ENCODE data around the gene GOLGA6D.
"Not testable (repeated sequence)": the region's sequence is repeated elsewhere in the genome, so short reads cannot be mapped to it uniquely, and the experiment has no call there.

Gene GOLGA6D, protein sequence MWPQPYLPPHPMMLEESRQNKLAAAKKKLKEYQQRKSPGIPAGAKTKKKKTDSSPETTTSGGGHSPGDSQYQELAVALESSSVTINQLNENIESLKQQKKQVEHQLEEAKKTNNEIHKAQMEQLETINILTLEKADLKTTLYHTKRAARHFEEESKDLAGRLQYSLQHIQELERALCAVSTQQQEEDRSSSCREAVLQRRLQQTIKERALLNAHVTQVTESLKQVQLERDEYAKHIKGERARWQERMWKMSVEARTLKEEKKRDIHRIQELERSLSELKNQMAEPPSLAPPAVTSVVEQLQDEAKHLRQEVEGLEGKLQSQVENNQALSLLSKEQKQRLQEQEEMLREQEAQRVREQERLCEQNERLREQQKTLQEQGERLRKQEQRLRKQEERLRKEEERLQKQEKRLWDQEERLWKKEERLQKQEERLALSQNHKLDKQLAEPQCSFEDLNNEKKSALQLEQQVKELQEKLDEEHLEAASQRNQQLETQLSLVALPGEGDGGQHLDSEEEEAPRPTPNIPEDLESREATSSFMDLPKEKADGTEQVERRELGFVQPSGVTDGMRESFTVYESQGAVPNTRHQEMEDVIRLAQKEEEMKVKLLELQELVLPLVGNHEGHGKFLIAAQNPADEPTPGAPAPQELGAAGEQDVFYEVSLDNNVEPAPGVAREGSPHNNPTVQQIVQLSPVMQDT

DNA sequence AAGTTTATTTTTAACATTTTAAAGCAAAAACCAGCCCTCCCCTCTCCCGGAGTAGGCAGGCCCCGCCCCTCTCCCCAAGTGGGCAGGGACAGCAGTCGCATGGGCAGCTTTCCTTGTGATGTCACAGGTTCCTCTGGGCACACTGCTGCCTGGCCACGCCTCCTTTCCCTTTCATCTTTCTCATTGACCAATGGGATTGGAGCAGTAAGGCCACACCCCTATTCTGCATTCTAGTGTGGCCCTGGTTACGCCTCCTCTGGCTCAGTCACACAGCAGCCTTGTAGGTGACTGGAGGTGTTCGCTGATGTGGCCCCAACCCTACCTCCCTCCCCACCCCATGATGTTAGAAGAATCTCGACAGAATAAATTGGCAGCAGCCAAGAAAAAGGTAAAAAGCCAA, at the start of gene GOLGA6D:
GOLGA6D (plus strand) TSS at position 264 of the 400 bp plus-strand sequence; CDS start at position 305, 41 bp downstream.
- DNase-seq: not testable (repeated sequence)

DNA sequence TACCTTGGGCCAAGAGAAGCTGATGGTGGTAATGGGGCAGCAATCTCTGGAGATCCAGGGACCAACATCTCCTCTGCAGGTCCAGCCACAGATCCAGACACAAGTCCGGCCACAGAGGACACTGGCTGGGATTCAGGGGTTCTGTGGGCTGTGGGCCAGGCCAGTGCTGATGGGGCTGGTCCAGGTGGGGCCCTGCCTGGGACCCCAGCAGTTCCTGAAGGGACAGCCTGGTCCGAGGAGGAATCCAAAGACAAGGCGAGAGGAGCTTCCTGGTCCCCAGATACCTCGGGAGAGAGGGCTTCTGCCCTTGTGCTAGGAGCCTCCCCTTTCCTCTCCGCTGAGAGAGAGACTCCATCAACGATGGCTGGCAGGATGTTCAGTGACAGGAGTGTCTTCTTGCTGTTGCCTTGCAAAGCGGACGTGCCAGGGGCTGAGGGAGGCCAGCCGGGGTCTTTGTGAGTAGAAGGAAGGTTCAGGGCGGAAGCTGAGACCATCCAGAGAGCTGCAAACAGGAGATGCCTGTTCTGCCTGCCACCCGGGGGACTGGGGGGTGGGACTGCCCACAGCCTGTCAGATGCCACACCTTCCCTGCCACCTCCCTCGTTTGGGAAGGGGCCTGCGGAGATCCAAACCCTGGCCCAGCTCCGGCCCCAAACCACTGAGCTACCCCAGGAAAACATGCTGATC, 49.0 kb upstream of the GOLGA6D start:
- DNase-seq: no peak

DNA sequence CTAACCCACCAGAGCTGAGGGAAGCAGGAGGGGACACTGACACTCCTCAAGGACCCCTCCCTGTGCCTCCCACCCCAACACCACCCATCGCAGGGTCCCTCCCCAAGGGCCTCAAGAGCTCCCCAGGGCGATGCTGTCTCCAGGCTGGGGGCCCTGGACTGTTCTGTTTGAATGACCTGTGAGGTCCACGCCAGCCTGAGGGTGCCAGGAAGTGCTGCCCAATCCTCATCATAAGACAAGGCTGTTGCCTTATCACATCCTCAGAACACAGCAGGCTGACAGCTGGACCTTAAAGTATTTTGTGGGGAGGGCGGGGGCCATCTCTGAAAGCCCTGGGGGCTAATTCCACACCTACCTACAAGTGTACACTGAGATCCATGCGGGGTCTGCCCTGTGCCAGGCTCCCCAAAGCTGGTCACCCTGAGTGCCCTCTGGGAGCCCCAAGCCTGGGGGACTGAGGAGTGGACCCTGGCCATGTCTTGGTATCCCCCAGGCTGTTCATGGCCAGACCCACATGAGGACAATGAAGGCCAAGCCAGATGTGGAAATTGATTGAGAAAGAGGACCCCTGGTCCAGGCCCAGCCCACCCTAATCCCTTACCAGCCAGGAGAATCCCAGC, 48.3 kb upstream of the GOLGA6D start:
- DNase-seq: no peak

DNA sequence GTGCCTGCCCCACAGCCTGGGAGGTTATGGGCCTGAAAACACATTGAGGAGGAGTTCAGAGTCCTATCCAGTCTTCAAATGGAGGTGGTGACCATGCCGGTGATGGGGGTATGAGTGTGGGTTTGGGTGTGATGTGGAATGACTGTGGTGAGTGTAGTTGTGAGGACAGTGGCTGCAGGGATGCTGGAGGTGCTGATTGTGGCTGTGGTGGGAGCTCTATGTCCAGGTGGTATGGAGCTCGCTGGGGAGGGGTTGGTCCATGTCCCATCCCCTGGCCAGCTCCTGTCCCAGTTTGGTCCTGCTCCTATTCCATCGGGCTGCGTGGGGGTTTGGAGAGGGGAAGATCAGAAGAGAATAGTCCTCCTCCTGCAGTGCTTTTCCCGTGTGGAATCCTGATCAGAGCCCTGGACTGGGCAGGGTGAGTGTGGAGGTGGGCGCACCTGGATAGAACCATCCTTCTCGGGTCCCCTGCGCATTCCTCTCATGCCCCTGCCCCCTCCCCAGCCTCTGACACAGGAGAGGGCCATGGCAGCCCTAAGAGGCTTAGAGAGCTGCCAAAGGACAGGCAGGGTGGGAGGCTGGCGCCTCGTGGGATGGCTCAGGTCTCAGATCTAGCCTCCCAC, 47.5 kb upstream of the GOLGA6D start:
- no peak for DNase-seq

DNA sequence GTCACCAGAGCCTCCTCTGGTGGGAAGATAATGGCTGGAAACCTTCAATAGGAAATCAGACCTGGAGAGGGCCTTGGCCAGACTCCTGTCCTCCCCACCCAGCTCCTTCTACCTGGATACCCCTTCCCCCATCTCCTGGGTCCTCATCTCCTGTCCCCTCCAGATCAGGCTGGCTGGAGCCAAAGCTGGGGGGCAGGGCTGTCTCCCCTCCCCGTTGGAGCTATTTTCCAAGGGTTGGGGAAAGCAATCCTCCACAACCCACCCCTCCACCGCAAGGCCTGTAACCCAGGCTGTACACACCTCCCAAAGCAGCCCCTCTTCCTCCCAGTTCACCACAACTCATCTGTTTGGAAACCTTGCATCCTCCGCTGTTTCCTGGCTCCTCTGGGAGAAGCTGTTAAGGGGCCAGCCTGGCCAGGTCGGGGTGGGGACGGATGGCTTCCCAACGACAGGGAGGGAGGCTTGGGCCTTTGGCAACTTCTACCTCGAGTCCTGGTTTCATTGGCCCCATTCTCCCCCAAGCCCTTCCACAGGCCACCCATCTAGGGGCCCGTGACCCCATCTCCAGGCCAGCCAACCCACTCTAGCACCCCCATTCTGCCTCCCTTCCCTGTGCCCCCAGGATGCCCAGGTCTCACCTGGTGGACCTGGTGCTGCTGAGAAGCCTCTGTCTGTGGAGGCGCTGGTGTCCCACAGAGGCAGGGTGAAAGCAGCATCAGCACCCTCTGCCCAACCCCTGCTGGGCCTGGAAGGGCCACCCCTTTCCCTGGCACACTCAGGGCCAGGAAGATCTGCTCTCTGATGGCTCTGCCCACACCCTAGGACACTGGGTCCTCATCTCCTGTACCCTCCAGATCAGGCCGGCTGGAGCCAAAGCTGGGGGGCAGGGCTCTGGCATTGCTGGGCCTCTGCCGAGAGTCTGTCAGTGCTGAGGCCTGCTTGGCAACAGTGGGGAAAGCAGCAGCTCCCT, 46.6 kb upstream of the GOLGA6D start:
- no peak for DNase-seq

DNA sequence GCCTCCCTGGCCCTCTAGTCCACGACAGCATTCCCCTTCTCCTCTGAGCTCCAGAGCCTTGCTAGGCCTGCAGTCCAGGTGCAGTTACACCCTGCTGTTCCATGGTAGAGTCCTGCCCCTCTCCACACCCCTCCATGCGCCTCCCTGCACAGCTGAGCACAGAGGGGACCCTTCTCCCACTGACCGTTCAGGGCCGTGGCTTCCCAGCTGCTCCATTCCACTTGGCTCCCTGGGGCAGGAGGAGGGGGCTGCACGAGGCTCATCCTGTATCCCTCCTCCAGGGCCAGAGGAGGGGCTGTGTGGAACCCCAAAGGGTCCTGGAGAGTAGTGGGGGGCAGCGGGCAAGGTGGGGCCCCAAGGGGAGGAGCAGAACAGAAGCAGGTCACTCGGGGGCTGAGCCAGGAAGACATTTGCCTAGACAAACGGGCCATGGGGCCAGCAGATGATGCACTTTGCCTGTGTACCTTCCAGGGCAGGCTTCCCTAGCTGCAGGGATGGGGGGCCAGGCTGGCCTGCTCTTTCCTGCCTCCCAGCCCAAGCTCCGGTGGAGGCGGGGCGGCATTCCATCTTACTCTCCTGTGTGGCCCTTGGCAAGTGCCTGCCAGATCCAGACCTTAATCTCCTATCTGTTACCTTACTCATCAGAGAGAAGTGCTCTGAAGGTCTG, 45.2 kb upstream of the GOLGA6D start:
- no peak for DNase-seq

DNA sequence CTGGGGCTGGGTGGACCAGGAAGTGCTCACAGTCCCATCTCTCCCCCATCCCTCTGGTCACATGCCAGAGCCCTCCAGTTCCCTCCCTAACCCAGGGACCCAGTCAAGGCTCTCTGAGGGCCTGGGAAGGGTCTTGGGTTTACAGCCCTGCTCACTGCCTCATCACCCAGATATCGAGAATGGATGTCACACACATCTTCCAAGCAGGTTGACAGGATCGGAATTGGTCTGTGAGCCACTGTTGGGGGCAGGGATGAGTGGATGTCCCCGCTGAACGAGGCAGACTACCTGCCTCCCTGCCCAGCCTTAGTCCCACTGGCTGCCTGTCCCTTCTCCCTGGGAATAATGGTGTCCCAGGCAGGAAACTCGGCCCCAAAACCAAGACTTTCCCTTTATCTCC, 44.5 kb upstream of the GOLGA6D start:
- DNase-seq: no peak

DNA sequence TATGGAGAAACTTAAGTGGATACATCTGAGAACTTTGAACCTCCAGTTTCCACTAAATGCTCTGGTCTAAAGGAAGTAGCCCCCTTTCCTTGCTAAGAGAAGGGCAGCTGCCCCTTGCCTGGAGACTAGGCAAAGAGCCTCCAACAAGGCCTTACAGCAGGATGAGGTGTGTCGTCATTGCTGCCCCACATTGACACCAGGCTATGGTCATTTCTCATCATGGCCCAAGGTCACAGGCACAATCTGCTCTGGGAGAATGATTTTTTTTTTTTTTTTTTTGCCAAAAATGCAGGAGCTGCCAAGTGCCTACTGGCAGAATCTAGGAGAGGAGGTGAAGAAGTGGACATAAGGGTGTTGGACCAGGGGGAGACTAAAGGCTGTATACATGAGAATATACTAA, 36.9 kb upstream of the GOLGA6D start:
- not testable (repeated sequence) for DNase-seq

DNA sequence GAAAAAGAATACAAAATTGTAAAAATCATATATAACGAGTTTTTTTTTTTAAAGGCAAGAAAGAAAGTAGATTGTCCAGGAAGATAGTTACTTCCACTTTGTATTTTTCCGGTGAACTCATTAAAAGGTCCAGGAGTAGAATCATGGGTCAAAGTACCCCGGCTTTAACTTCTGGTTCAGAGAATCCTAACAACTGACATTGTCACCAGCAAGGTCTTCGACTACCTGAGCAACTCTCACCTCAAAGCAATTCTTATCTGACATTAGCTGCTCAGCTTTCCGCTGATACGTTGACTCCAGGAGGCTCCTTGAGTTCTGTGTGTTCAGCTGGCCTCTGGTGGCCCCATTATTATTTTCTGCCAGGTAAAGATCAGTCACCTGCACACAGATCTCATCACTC, 33.6 kb upstream of the GOLGA6D start:
- not testable (repeated sequence) for DNase-seq

DNA sequence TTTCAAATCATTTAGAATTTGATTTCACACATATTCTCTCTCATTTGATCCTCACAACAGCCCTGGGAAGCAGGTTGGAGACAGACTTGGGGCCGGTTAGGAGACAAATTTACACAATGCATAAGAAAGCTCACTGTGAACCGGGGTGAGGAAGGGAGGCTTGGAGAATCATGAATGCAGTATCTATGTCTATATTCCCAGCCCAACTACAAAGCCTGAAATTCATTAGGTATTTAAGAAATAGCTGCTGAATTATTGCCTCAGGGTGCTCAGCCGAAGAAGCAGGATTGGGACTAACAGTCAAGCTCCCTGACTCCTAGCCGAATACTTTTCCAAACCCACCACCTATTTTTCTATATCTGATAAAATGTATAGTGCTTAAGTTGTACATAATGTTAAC, 32.9 kb upstream of the GOLGA6D start:
- no peak for DNase-seq

DNA sequence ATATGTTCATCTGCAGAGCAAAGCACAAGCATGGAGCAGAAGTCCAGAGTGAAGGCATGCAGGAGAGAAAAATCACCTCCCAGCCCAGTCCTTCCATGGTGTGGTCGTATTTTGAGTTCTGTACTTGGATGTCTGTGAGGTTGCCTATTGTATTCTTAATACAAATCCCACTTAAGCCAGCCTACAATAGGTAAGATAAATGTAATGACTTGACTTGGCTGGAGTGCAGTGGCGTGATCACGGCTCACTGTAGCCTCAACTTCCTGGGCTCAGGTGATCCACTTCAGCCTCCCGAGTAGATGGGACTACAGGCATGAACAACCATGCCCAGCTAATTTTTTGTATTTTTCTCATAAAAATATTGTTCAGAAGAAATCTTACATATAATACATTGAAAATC, 31.3 kb upstream of the GOLGA6D start:
- DNase-seq: not testable (repeated sequence)

DNA sequence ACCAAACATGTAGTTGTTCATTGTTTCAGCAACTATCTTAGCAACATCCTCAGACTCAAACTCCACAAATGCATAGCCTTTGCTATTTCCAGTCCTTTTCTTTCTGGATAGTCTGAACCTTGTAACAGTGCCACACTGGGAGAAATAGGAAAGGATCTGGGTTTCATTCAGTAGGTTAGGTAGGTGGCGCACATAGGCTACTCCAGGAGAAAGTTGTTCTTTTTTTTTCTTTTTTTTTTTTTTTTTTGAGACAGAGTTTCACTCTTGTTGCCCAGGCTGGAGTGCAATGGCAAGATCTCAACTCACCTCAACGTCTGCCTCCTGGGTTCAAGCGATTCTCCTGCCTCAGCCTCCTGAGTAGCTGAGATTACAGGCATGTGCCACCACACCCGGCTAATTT, 30.4 kb upstream of the GOLGA6D start:
- DNase-seq: not testable (repeated sequence)

DNA sequence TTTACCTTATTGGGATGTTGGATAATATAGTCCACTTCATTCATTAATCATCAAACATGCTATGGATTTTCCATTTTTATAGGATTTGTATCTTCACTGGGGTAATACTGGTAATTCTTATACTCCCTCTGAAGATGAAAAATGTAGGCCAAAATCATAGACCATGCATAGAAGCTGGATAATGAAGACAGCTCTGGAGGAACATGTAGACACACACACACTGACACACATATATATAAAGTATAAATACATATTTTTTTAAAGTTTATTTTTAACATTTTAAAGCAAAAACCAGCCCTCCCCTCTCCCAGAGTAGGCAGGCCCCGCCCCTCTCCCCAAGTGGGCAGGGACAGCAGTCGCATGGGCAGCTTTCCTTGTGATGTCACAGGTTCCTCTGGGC, 24.6 kb upstream of the GOLGA6D start, which contains the start of gene GOLGA6C:
GOLGA6C (plus strand) TSS at position 301 of the 400 bp plus-strand sequence. CDS start 265 bp downstream, outside the sequence.
- DNase-seq: not testable (repeated sequence)

DNA sequence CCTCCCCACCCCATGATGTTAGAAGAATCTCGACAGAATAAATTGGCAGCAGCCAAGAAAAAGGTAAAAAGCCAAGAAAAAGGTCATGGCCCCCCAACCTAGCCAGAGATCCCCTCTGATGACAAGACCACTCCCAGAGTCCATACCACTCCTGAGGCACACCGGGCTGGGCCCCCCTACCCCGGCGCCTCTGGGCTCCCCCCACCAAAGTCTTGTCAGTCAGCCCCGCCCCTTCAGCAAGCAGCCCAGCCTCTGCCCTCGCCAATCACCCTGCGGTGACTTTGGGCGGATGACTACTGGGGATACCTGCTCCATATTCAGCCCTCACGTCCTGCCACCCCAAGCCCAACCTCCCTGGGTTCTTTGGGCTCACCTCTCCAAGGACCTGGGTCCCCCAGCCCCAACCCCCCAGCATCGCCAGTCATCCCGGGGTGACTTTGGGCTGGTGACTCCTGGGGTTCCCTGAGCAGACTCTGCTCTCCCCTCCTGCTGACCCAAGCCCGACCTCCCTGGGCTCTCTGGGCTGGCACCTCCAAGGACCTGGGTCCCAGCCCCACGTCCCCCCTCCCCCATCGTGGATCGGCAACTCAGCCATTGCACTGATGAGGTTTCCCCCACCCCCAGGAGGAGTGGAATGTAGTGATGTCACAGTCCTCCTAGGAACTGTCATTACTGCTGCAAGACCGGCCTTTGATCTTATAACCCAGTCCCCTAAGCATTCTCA, 23.9 kb upstream of the GOLGA6D start:
- DNase-seq: not testable (repeated sequence)

DNA sequence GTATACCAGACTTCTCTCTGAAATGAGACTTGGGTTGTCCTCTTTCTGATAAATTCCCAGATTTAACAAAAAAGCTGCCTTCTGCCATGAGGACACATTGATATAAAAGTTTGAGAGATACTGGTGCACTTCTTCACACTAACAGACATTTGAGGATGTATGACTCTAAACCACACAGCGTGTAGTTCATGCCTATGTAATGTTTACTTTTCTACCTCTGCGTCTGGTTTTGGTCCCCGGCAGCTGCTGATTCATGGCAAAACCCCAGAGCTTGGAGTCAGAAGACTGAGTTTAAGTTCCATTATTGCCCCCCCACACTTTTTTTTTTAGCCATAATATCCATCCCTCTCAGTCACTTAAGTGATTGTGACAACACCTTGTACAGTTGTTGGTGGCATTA, 22.8 kb upstream of the GOLGA6D start:
- not testable (repeated sequence) for DNase-seq

DNA sequence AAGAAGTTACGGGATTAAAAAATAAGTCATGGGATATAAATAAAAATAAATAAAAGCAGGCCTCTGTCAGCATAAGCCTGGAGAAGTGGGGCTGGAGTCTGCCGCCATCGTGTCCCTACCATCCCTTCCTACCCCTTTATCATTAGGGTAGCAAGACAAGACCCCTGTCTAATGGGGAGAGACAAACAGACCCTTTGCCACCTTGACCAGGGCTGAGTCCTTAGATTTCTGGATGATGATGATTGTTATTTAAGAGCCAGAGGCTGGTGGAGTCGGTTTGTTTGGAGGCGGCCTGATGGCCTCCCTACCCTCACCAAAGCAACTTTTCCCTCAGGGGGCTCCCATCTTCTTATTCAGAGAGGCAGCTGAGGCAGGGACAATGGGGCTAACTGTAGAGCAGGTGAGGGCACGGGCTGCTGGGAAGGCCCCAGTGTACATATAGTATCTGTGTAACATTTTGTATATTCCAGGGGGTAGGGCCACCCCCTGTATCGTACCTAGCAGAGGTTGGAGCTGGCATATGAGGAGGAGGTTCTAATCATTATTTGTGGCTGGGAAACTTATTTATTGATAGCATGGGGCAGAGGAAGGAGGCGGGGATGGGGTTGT, 8.8 kb upstream of the GOLGA6D start:
- DNase-seq: not testable (repeated sequence)

DNA sequence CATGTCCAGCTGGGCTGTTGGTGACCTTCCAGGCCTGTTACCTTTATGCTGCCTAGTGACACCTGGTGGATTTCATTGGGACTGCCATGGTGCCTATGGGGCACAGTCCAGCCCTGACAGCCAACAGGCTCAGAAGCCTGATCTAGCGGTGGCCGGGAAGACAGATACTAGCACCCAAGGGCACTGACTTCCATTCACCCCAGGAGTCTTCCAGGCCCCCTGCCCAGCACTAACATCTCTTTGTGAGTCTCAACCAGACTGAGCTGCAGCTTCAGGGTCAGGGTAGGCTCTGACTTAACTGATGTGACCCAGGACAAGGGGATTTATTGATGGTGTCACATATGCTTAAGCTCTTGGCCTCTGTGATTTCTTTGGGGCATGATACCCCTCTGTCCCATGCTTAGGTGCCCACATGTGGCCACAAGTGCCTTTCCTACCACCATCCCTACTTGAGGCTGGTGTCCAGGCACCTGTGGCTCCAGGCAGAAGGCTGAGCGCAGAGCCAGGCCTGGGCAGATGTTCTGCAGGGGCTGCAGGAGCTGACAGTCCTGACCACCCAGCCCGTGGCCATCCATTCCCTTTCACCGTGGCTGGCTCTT, 8.0 kb upstream of the GOLGA6D start:
- not testable (repeated sequence) for DNase-seq

DNA sequence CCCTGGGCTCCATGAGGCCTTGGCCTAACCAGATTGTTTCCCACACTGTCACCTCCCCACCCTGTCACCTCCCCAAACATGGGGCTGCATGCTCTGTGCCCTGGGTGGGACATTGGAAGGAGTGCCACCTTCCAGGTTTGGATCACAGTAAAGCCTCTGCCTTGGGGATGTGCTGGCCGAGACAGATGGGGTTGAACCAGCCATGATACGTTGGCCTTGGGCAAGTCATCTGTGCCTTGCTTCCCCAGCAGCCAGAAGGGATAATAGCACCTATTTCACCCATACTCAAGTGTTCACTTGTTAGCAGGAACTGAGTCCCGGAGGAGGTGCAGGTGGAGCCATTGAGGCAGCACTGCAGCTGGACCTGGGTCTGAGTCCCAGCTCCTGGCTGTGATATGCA, 7.0 kb upstream of the GOLGA6D start:
- DNase-seq: not testable (repeated sequence)

DNA sequence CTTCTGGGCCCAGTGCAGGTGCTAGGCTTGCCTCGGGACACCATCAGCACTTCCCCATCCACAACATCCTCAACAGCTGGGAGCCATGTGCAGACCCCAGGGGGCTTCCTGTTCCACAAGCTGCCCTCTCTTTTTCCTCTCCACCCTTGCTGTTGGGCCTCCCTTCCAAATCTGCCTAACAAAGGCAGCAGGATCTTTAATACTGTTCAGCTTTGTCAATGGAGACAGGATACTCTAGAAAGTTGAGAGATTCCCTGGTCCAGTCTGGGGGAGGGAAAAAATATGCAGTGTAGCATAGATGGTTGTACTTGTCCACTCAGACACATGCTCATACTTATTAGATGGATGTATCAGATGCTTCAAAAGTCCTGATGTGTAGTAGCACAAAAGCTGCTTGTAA, 4.1 kb upstream of the GOLGA6D start:
- not testable (repeated sequence) for DNase-seq

Measured in GDM1 (cell line).